Suprapubic skin (tissue), 4 donors: ENCODE data around the gene HMGN1. TPM values are rescaled to one million over a fixed set of nuclear protein-coding genes. Genes with fewer than 3 reads are reported as not detected.

Experiments used
- total RNA-seq, 4 donors: library from RNA; depleted of rRNA; stranded (reverse); fragments of >200 nt; gene quantifications; one replicate each; pipeline ENCODE4 v1.1.0, GENCODE V29; 2016

The HMGN1 gene
- total RNA-seq, 4 donors from 2014 or later, result 63.1 to 130 (median 101) TPM

Other genes with a start within 250 kb of the HMGN1 start
- 10 to 100 TPM; 22.5 to 33.4 (median 28.1) TPM for gene PSMG1, start 165.6 kb downstream of the HMGN1 start, total RNA-seq
- gene BRWD1, start 35.5 kb downstream of the HMGN1 start, total RNA-seq, result 100 to 1,000 TPM in 1 of 4 donors, 10 to 100 TPM in 3; 45.7 to 143 (median 63.1) TPM
- 1 to 10 TPM in 1 of 4 donors, under 1 TPM in 2, not detected in 1; 0.72 to 1.2 (median 0.72) TPM for gene LCA5L, start 96.7 kb upstream of the HMGN1 start, total RNA-seq
- gene SH3BGR, start 102.9 kb upstream of the HMGN1 start, total RNA-seq, result 1 to 10 TPM in 1 of 4 donors, under 1 TPM in 2, not detected in 1; 0.64 to 1.3 (median 0.68) TPM